ENCODE data around the gene HOXC6.

HOXC6 gene

GRCh38 chr12:54028314-54029201, at the start of gene HOXC6:
TSS of gene HOXC6 (plus strand) at chr12:54028440. CDS start at chr12:54028522, 82 bp downstream.
- no peak for DNase-seq (ENCODE audit: low read depth in 1 of 2, low spot score in 1 of 2)

DNA sequence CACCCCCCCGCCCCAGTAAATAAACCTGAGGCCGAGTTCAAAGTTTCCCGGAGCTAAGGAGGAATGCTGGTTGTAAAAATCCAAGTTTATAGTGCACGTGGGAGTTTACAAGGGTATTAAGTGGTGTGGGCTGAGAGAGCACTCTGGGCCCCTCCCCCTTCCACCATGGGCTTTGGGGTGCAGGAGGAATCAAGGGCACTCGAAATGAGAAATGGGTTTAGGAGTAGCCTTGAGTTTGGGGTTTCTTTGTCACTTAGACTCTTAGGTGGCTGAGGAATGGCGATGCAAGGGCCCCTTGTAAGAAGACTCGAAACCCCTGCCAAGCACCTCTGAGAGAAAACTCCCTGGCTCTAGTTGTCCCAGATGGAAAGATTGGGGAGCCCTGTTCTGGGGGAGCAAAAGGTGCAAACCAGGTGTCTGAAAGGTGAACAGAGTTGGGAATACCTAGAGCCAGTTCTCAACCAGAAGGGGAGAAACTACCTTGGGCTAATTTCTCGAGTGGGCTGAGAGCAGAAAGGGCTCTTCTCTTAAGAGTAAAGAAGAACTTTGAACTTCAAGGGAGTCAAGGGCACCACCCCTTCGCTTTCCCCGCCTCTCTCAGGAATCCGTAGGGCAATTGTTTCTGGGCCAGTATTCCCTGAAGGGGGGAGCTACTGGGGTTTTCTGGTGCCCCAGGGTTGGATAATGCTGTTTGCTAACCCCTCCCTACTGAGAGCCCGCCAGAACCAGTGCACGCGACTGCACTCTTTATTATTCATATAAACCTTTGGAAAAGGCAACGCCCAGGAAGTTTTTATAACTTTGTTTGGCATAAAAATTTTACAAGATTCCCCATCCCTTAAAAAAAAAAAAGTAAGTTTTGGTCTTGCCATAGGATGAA, 49.5 kb upstream of the HOXC6 start:
- no peak for DNase-seq (ENCODE audit: low read depth in 1 of 2, low spot score in 1 of 2)

- DNase-seq (ENCODE audit: low read depth in 1 of 2, low spot score in 1 of 2), result no peak
Measured at GRCh38 chr12:53980104-53980801, 48.0 kb upstream of the HOXC6 start.

GRCh38 chr12:53980802-53981496, 47.3 kb upstream of the HOXC6 start:
- DNase-seq (ENCODE audit: low read depth in 1 of 2, low spot score in 1 of 2), result no peak

GRCh38 chr12:53981634-53982565, 46.3 kb upstream of the HOXC6 start:
- no peak for DNase-seq (ENCODE audit: low read depth in 1 of 2, low spot score in 1 of 2)

GRCh38 chr12:53982648-53983567, 45.3 kb upstream of the HOXC6 start:
- DNase-seq (ENCODE audit: low read depth in 1 of 2, low spot score in 1 of 2), result no peak

DNA sequence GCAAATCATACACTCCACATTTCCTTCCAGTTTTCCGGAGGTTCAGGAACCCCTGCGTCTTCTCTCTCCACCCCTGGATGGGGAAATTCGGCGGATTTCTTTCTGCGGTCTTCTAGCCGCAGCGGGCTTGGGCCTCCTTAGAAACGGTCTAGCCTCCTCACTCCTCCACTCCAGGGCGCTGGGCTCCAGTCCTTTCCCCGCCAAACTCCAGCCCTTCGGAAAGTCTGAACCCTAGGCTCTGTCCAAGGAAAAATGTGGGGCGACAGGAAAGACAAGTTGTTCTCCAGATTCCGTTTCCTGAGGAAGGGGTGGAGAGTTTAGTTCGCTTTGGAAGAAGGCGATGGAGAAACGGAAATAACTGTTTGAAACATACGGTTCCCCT, 44.7 kb upstream of the HOXC6 start:
- DNase-seq (ENCODE audit: low read depth in 1 of 2, low spot score in 1 of 2), result no peak

GRCh38 chr12:53983950-53984572, 44.2 kb upstream of the HOXC6 start:
- DNase-seq (ENCODE audit: low read depth in 1 of 2, low spot score in 1 of 2), result no peak

GRCh38 chr12:53984901-53985691, 43.1 kb upstream of the HOXC6 start, which contains the start of gene HOXC10:
TSS of gene HOXC10 (plus strand) at chr12:53985146. CDS start at chr12:53985260, 114 bp downstream.
- DNase-seq (ENCODE audit: low read depth in 1 of 2, low spot score in 1 of 2), result peak; percentile 52 to 80

- no peak for DNase-seq (ENCODE audit: low read depth in 1 of 2, low spot score in 1 of 2)
Measured at GRCh38 chr12:53985692-53985993, 42.6 kb upstream of the HOXC6 start.

DNA sequence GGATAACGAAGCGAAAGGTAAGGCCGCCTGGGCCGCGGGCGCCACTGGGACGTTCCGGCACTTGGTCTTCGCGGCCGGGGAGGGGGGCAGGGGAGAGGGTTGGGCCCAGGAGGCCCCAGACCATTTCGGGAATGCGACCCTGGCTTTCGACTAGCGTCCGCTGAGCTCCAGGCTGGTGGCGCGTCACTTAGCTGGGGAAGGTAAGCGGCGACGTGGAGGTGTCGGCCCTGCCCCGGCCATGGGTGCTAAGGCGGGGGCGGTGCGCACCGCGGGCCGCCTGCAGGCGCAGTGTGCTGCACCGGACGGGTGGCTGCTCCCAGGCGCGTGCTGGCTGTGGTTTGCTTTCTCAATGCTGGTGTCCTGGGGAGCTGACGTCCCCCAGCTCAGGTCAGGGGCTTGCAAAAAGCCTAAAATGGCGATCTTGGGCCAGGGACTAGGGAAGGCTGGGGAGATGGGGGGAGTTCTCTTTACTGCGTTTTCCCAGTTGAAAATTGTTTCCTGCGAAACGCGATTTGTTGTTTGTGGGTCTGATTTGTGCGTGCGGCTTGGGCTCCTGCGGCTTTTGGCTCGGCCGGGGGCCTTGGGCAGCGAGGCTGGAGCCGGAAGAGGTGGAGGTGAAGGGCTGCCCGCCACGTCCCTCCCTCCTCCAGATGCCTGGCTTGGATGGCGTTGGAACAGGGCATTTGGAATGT, 42.1 kb upstream of the HOXC6 start:
- no peak for DNase-seq (ENCODE audit: low read depth in 1 of 2, low spot score in 1 of 2)

GRCh38 chr12:53986686-53987483, 41.4 kb upstream of the HOXC6 start:
- no peak for DNase-seq (ENCODE audit: low read depth in 1 of 2, low spot score in 1 of 2)

- DNase-seq (ENCODE audit: low read depth in 1 of 2, low spot score in 1 of 2), result no peak
Measured at GRCh38 chr12:53987787-53988230, 40.4 kb upstream of the HOXC6 start.

DNA sequence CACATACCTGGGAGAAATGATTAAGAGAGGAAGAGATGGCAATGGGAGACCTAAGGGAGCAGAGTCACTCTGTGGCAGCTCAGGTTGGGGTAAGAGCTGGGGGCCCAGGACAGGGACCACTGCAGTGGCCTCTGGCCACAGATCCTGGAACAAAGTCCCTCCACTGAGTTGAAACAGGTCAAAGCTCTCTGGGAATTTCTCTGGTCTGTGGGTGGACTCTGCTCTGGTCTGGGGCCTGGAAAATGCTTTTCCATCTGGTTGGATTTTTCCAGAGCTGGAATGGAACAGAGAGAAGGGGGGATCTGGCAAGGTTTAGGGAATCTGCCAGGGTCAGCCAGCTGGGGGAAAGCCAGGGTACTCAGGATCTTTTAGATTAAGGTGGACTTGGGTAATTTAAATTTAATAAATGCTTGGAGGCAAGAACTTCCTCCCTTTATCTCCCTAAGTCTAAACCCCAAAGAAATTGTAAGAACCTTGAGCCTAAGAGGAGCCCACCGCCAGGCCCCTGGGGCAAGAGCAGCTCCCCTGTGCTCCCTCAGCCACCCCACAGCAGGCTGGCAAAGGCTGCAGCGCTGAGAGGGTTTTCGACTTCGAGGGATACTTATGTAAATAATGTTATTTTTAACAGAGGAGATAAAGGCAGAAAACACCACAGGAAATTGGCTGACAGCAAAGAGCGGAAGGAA, 39.6 kb upstream of the HOXC6 start:
- no peak for DNase-seq (ENCODE audit: low read depth in 1 of 2, low spot score in 1 of 2)

All from activated CD4-positive, alpha-beta T cell treated with anti-CD3 and anti-CD28 coated beads, Interleukin-2, amount 50 U/mL, for 24 hours (primary cell).